22Rv1 (cell line): ENCODE results near the gene SCN8A.

Source experiments
- ZFX ChIP-seq: fragments of 450-650 bp; IDR thresholded peaks from 2 replicates; pipeline ENCODE4 v1.6.1; 2017; ENCODE audit warnings: antibody characterized with exemption, borderline replicate concordance
- TF ChIP-seq, protein P1 (sequence below): fragments of 450-650 bp; IDR thresholded peaks from 2 replicates; pipeline ENCODE4 v1.5.1; 2017; ENCODE audit warnings: mild to moderate bottlenecking

DNA sequence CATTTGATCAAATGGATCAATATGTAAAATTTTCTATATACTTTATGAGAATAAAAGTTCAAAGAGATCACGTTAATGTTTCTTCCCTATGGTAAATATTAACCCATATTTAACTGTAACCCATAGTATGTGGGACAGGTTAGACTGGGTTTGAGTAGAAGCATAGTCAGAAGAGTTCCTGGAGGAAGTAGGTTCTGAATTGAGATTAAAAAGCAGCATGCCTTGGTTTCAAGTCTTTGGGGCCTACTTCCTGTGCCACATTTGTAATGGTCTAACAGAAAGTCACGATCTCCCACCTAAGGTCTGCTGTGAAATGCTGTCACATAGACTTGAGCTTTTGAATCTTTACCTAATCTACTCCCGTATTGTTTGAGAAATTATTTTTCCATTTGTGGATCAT lies 193.7 kb downstream of the SCN8A start:
- TF ChIP-seq, protein P1, sequence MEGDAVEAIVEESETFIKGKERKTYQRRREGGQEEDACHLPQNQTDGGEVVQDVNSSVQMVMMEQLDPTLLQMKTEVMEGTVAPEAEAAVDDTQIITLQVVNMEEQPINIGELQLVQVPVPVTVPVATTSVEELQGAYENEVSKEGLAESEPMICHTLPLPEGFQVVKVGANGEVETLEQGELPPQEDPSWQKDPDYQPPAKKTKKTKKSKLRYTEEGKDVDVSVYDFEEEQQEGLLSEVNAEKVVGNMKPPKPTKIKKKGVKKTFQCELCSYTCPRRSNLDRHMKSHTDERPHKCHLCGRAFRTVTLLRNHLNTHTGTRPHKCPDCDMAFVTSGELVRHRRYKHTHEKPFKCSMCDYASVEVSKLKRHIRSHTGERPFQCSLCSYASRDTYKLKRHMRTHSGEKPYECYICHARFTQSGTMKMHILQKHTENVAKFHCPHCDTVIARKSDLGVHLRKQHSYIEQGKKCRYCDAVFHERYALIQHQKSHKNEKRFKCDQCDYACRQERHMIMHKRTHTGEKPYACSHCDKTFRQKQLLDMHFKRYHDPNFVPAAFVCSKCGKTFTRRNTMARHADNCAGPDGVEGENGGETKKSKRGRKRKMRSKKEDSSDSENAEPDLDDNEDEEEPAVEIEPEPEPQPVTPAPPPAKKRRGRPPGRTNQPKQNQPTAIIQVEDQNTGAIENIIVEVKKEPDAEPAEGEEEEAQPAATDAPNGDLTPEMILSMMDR = no peak
- TF ChIP-seq ZFX = no peak
